Suprapubic skin (tissue), 4 donors: ENCODE results near the gene NRCAM. TPM values are rescaled to one million over a fixed set of nuclear protein-coding genes. Genes with fewer than 3 reads are reported as not detected.
"Not testable (repeated sequence)": the region's sequence is repeated elsewhere in the genome, so short reads cannot be mapped to it uniquely, and the experiment has no call there.

Experiments
- DNase-seq, 2 donors: peaks; one replicate each; pipeline ENCODE4 v3.0.0-alpha.2; 2019; ENCODE audit warnings: low spot score in 2 of 2
- H3K27ac ChIP-seq: fragments of 200-600 bp; sonication (generic); one replicate; pipeline ENCODE4 v1.5.1; 2019
- H3K27me3 ChIP-seq: fragments of 200-600 bp; sonication (generic); one replicate; pipeline ENCODE4 v1.5.1; 2019
- H3K36me3 ChIP-seq: fragments of 200-600 bp; sonication (generic); one replicate; pipeline ENCODE4 v1.5.1; 2019
- H3K4me1 ChIP-seq: fragments of 200-600 bp; sonication (generic); one replicate; pipeline ENCODE4 v1.5.1; 2019
- H3K4me3 ChIP-seq: fragments of 200-600 bp; sonication (generic); one replicate; pipeline ENCODE4 v1.5.1; 2019; ENCODE audit warnings: mild to moderate bottlenecking
- H3K9me3 ChIP-seq: fragments of 200-600 bp; sonication (generic); one replicate; pipeline ENCODE4 v1.5.1; 2019
- EP300 ChIP-seq: sonication (generic); formaldehyde crosslinking; IDR thresholded peaks from one replicate; pipeline ENCODE4 v1.6.1; 2017; ENCODE audit warnings: antibody characterized with exemption
- POLR2A ChIP-seq, 2 donors: fragments of 450-650 bp; IDR thresholded peaks; one replicate each; pipeline ENCODE4 v1.6.1; 2017; ENCODE audit warnings: antibody characterized with exemption in 2 of 2, mild to moderate bottlenecking in 2 of 2, moderate library complexity in 2 of 2
- POLR2AphosphoS5 ChIP-seq, 3 donors: sonication (generic); formaldehyde crosslinking; IDR thresholded peaks; one replicate each; pipeline ENCODE4 v1.6.1; 2017; ENCODE audit warnings: antibody characterized with exemption in 3 of 3
- WGBS: methylation state at CpG from one replicate; pipeline ENCODE4 v1.1.5; 2018; 5-methylcytosine and 5-hydroxymethylcytosine counted together
- total RNA-seq, 4 donors: library from RNA; depleted of rRNA; stranded (reverse); fragments of >200 nt; gene quantifications; one replicate each; pipeline ENCODE4 v1.1.0, GENCODE V29; 2016
- TF ChIP-seq, protein P1 (sequence below), 2 donors: fragments of 200-600 bp in 1 of 2; fragments of 450-650 bp in 1 of 2; sonication (generic) in 1 of 2; IDR thresholded peaks; one replicate each; pipeline ENCODE4 v1.5.1; 2016 to 2019; ENCODE audit warnings: antibody characterized with exemption in 2 of 2, mild to moderate bottlenecking in 1 of 2, moderate library complexity in 1 of 2

The NRCAM gene
- 1 to 10 TPM; 2.3 to 7.2 (median 2.8) TPM for total RNA-seq

DNA sequence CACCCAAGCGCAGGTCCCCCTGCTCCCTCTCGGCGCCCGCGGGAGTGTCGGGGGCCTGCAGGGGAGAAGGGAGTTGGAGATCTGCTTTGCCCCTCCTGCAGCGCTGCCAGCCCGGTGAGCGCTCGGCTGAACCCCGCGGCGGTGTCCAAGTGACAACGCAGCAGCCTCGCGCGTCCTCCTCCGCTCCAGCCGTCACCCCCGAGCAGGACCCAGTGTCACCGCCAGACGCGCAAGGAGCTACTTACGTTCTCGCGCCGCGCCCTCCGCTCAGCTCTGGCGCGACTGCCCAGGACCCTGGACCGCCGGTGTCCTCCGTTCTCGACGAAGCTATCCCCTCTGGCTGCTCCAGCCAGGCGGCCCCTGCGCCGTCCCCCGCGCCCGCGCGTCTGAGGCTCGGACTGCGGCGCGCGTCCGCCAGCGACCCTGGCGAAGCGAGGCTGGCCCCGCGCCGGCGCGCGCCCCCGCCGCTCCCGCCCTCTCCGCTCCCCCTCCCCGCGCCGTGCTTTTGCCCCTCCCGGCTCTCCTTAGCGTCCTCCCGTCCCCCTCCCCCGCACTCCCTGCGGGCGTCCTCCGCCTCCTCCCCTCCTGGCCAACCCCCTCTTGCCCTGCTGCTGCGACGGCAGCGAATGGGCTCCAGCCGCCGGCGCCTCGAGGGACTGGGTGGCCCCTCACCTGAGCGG, at the start of gene NRCAM:
TSS of gene NRCAM (minus strand) at position 439 of the 680 bp plus-strand sequence. CDS start 216,372 bp downstream, outside the sequence.
- H3K4me3 ChIP-seq, result peak within 1 kb of the TSS; percentile 63
- no peaks in the 10 kb centered on the region for H3K36me3 ChIP-seq
- peaks cover 27% of the 10 kb centered on the region for H3K4me1 ChIP-seq
- H3K27ac ChIP-seq, result no peak within 1 kb of the TSS
- TF ChIP-seq EP300, result no peak
- TF ChIP-seq, protein P1, sequence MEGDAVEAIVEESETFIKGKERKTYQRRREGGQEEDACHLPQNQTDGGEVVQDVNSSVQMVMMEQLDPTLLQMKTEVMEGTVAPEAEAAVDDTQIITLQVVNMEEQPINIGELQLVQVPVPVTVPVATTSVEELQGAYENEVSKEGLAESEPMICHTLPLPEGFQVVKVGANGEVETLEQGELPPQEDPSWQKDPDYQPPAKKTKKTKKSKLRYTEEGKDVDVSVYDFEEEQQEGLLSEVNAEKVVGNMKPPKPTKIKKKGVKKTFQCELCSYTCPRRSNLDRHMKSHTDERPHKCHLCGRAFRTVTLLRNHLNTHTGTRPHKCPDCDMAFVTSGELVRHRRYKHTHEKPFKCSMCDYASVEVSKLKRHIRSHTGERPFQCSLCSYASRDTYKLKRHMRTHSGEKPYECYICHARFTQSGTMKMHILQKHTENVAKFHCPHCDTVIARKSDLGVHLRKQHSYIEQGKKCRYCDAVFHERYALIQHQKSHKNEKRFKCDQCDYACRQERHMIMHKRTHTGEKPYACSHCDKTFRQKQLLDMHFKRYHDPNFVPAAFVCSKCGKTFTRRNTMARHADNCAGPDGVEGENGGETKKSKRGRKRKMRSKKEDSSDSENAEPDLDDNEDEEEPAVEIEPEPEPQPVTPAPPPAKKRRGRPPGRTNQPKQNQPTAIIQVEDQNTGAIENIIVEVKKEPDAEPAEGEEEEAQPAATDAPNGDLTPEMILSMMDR (IDR thresholded peaks at IDR 0.05), result no peak
- TF ChIP-seq POLR2AphosphoS5 (IDR thresholded peaks at IDR 0.05), result no peak
- TF ChIP-seq POLR2A (IDR thresholded peaks at IDR 0.05), result no peak
- H3K9me3 ChIP-seq, result no peaks in the 10 kb centered on the region
- WGBS, result 0% methylated on average over 9 of the region's 81 CpGs
- DNase-seq, result no peak
- peaks cover 60% of the 10 kb centered on the region for H3K27me3 ChIP-seq

- not testable (repeated sequence) for H3K4me3 ChIP-seq, H3K27ac ChIP-seq, H3K27me3 ChIP-seq, H3K9me3 ChIP-seq, DNase-seq, H3K4me1 ChIP-seq
- 87% methylated on average over 3 of the region's 3 CpGs for WGBS
- peaks cover 35% of the 10 kb centered on the region for H3K36me3 ChIP-seq
Measured at GRCh38 chr7:108504576-108504975, 48.3 kb upstream of the NRCAM start.

GRCh38 chr7:108503112-108504026, 47.1 kb upstream of the NRCAM start:
- H3K27ac ChIP-seq, result no peak overlapping the region
- H3K4me3 ChIP-seq, result no peak overlapping the region
- H3K27me3 ChIP-seq, result no peaks in the 10 kb centered on the region
- DNase-seq, result no peak
- peaks cover 35% of the 10 kb centered on the region for H3K36me3 ChIP-seq
- WGBS, result 74% methylated on average over 5 of the region's 5 CpGs
- no peak for TF ChIP-seq POLR2A (IDR thresholded peaks at IDR 0.05)
- TF ChIP-seq, protein P1 (IDR thresholded peaks at IDR 0.05), result no peak
- no peak for TF ChIP-seq EP300
- TF ChIP-seq POLR2AphosphoS5 (IDR thresholded peaks at IDR 0.05), result no peak
- no peaks in the 10 kb centered on the region for H3K9me3 ChIP-seq
- H3K4me1 ChIP-seq, result peaks cover 2% of the 10 kb centered on the region

DNA sequence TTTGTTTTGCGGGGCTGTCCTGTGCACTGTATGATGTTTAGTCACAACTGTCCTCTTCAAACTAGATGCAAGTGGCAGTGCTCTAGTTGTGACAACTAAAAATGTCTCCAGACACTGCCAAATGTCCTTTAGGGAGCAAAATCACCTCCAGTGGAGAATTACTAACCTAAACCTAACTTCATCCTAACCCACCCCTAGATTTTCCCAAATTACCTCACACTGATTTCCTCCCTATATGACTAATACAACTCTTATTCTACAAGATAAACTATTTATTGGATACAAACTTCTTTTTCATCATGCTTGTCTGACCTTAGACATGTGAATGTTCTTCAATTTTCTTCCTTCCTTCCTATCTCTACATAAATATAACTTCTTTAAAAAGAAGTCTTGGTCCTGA, 43.3 kb upstream of the NRCAM start:
- 96% methylated on average over 1 of the region's 1 CpG for WGBS
- TF ChIP-seq POLR2AphosphoS5 (IDR thresholded peaks at IDR 0.05) (no peak), EP300 (no peak), POLR2A (IDR thresholded peaks at IDR 0.05) (no peak)
- TF ChIP-seq, protein P1 (IDR thresholded peaks at IDR 0.05), result no peak
- no peak for DNase-seq
- Histone ChIP-seq H3K27me3 (no peaks in the 10 kb centered on the region), H3K36me3 (peaks cover 43% of the 10 kb centered on the region), H3K4me1 (peaks cover 1% of the 10 kb centered on the region), H3K4me3 (no peak overlapping the region), H3K27ac (no peak overlapping the region), H3K9me3 (no peaks in the 10 kb centered on the region)

DNA sequence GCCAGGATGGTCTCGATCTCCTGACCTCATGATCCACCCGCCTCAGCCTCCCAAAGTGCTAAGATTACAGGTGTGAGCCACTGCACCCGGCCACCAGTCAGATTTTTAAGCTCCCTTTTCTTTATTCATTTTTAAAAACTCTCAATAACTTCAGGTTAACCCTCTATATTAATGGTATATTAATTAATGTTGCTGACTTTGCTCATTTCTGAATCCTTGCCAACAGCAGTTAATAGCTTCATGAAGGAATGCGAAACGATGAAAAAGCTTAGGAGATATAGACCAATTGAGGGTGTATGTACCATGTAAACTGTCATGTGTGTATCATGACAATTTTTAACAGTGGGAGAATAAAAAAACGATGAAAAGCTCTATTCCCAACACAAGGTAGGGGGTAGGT, 42.2 kb upstream of the NRCAM start:
- TF ChIP-seq POLR2A (IDR thresholded peaks at IDR 0.05) (no peak), POLR2AphosphoS5 (IDR thresholded peaks at IDR 0.05) (no peak), EP300 (no peak)
- TF ChIP-seq, protein P1 (IDR thresholded peaks at IDR 0.05), result no peak
- 92% methylated on average over 6 of the region's 6 CpGs for WGBS

More for the DNA sequence above, 42.2 kb upstream of the NRCAM start:
- no peaks in the 10 kb centered on the region for H3K27me3 ChIP-seq
- DNase-seq, result no peak
- no peaks in the 10 kb centered on the region for H3K4me1 ChIP-seq
- H3K27ac ChIP-seq, result no peak overlapping the region
- H3K36me3 ChIP-seq, result peaks cover 48% of the 10 kb centered on the region
- no peaks in the 10 kb centered on the region for H3K9me3 ChIP-seq
- no peak overlapping the region for H3K4me3 ChIP-seq
